Activated CD4-positive, alpha-beta T cell treated with anti-CD3 and anti-CD28 coated beads for 4 hours (primary cell): ENCODE results near the gene OR51F1.
"Not testable (repeated sequence)": the region's sequence is repeated elsewhere in the genome, so short reads cannot be mapped to it uniquely, and the experiment has no call there.

Experiments
- DNase-seq, 2 donors: peaks; one replicate each; pipeline ENCODE4 v3.0.0-alpha.2; 2020

The OR51F1 gene

GRCh38 chr11:4769838-4770237, at the start of gene OR51F1:
Gene OR51F1, minus strand, starts transcription at chr11:4769938. Its CDS starts 0 bp downstream, at chr11:4769938.
- DNase-seq: no peak

GRCh38 chr11:4809246-4809645, 39.5 kb upstream of the OR51F1 start:
- no peak for DNase-seq

- no peak for DNase-seq
These were observed 38.7 kb upstream of the OR51F1 start for GRCh38 chr11:4808476-4808875.

- no peak for DNase-seq
These were observed 34.5 kb upstream of the OR51F1 start, which contains the start of gene OR52R1 for GRCh38 chr11:4804280-4804679. Gene OR52R1, minus strand, starts transcription at chr11:4804380. Its CDS starts 0 bp downstream, at chr11:4804380.

GRCh38 chr11:4801316-4801715, 31.6 kb upstream of the OR51F1 start:
- not testable (repeated sequence) for DNase-seq

- DNase-seq: no peak
These were observed 28.9 kb upstream of the OR51F1 start for GRCh38 chr11:4798427-4799183.

GRCh38 chr11:4797206-4797605, 27.5 kb upstream of the OR51F1 start:
- no peak for DNase-seq

- DNase-seq: no peak
These were observed 12.7 kb upstream of the OR51F1 start for GRCh38 chr11:4782454-4782853.

- DNase-seq: no peak
These were observed 1.6 kb downstream of the OR51F1 start for GRCh38 chr11:4768094-4768493.

- no peak for DNase-seq
These were observed 3.2 kb downstream of the OR51F1 start for GRCh38 chr11:4766420-4767043.

- no peak for DNase-seq
These were observed 6.6 kb downstream of the OR51F1 start for GRCh38 chr11:4763096-4763495.

- no peak for DNase-seq
These were observed 18.5 kb downstream of the OR51F1 start for GRCh38 chr11:4751201-4751600.

GRCh38 chr11:4748438-4748837, 21.3 kb downstream of the OR51F1 start:
- no peak for DNase-seq

GRCh38 chr11:4740735-4741134, 29.0 kb downstream of the OR51F1 start:
- DNase-seq: no peak

GRCh38 chr11:4727171-4727570, 42.6 kb downstream of the OR51F1 start:
- DNase-seq: no peak

GRCh38 chr11:4722616-4723534, 46.9 kb downstream of the OR51F1 start:
- not testable (repeated sequence) for DNase-seq
